Trophoblast cell (in vitro differentiated cells and primary cell): ENCODE results near the gene GCHFR.

Source experiments
- DNase-seq, 2 donors: peaks; one replicate each; pipeline ENCODE4 v3.0.0-alpha.2; 2016
- H2AFZ ChIP-seq: 2 replicates; pipeline ENCODE4 v1.6.1; 2013; ENCODE audit warnings: low read length, moderate library complexity, mild to moderate bottlenecking; ENCODE audit not compliant: insufficient read depth, poor library complexity
- H2AK5ac ChIP-seq: 2 replicates; pipeline ENCODE4 v1.6.1; 2013; ENCODE audit warnings: mild to moderate bottlenecking, low read length
- H2BK120ac ChIP-seq: 2 replicates; pipeline ENCODE4 v1.6.1; 2013; ENCODE audit warnings: low read length, mild to moderate bottlenecking, moderate library complexity; ENCODE audit not compliant: insufficient read depth, poor library complexity
- H2BK12ac ChIP-seq: 2 replicates; pipeline ENCODE4 v1.6.1; 2013; ENCODE audit warnings: mild to moderate bottlenecking, low read length, moderate library complexity
- H2BK5ac ChIP-seq: 2 replicates; pipeline ENCODE4 v1.6.1; 2013; ENCODE audit warnings: low read length, low read depth, moderate library complexity, mild to moderate bottlenecking; ENCODE audit not compliant: poor library complexity
- H3K14ac ChIP-seq: 2 replicates; pipeline ENCODE4 v1.6.1; 2013; ENCODE audit warnings: mild to moderate bottlenecking, low read length
- H3K18ac ChIP-seq: 2 replicates; pipeline ENCODE4 v1.6.1; 2013; ENCODE audit warnings: mild to moderate bottlenecking, low read length
- H3K23ac ChIP-seq: 2 replicates; pipeline ENCODE4 v1.6.1; 2013; ENCODE audit warnings: low read length
- H3K27ac ChIP-seq: 2 replicates; pipeline ENCODE4 v1.5.1; 2013; ENCODE audit warnings: low read depth, mild to moderate bottlenecking, inconsistent platforms, low read length, moderate library complexity
- H3K27me3 ChIP-seq: 2 replicates; pipeline ENCODE4 v1.6.1; 2013; ENCODE audit warnings: inconsistent platforms, mild to moderate bottlenecking, low read length, moderate library complexity; ENCODE audit not compliant: insufficient read depth
- H3K36me3 ChIP-seq, 2 experiments: 1 replicate in 1 of 2; 2 replicates in 1 of 2; pipeline ENCODE4 v1.6.1; 2013; ENCODE audit warnings: low read length in 2 of 2, mild to moderate bottlenecking in 2 of 2, moderate library complexity in 1 of 2; ENCODE audit not compliant: insufficient read depth in 2 of 2, control insufficient read depth in 1 of 2
- H3K4ac ChIP-seq: 2 replicates; pipeline ENCODE4 v1.6.1; 2013; ENCODE audit warnings: low read depth, mild to moderate bottlenecking, low read length, moderate library complexity
- H3K4me1 ChIP-seq, 2 experiments: 1 replicate in 1 of 2; 2 replicates in 1 of 2; pipeline ENCODE4 v1.6.1; 2013; ENCODE audit warnings: low read length in 2 of 2, mild to moderate bottlenecking in 2 of 2, moderate library complexity in 1 of 2; ENCODE audit not compliant: insufficient read depth in 2 of 2, control insufficient read depth in 1 of 2
- H3K4me2 ChIP-seq: 2 replicates; pipeline ENCODE4 v1.6.1; 2013; ENCODE audit warnings: inconsistent platforms, mild to moderate bottlenecking, low read length, moderate library complexity
- H3K4me3 ChIP-seq: 2 replicates; pipeline ENCODE4 v1.5.1; 2013; ENCODE audit warnings: mild to moderate bottlenecking, low read depth, low read length, inconsistent platforms
- H3K79me1 ChIP-seq: one replicate; pipeline ENCODE4 v1.6.1; 2013; ENCODE audit warnings: low read length
- H3K79me2 ChIP-seq: 2 replicates; pipeline ENCODE4 v1.6.1; 2013; ENCODE audit warnings: low read length, mild to moderate bottlenecking; ENCODE audit not compliant: control insufficient read depth, insufficient read depth, poor library complexity
- H3K9ac ChIP-seq: 2 replicates; pipeline ENCODE4 v1.6.1; 2013; ENCODE audit warnings: mild to moderate bottlenecking, low read length
- H3K9me3 ChIP-seq: 2 replicates; pipeline ENCODE4 v1.6.1; 2013; ENCODE audit warnings: low read depth, mild to moderate bottlenecking, control low read depth, inconsistent platforms, low read length; ENCODE audit not compliant: insufficient read depth
- H4K12ac ChIP-seq: 2 replicates; pipeline ENCODE4 v1.6.1; 2013; ENCODE audit warnings: low read depth, mild to moderate bottlenecking, low read length, moderate library complexity
- H4K8ac ChIP-seq: 2 replicates; pipeline ENCODE4 v1.6.1; 2013; ENCODE audit warnings: low read depth, mild to moderate bottlenecking, low read length, moderate library complexity
- H4K91ac ChIP-seq: one replicate; pipeline ENCODE4 v1.6.1; 2013; ENCODE audit warnings: low read depth, mild to moderate bottlenecking, low read length, moderate library complexity
- WGBS: extraction: QIAGEN DNeasy Blood & Tissue Kit; methylation state at CpG from one replicate; pipeline ENCODE4 v1.1.7; 2013; ENCODE audit warnings: missing lambda C conversion rate; ENCODE audit not compliant: insufficient read length, insufficient coverage; ENCODE audit errors: extremely low coverage; 5-methylcytosine and 5-hydroxymethylcytosine counted together

GCHFR gene

DNA sequence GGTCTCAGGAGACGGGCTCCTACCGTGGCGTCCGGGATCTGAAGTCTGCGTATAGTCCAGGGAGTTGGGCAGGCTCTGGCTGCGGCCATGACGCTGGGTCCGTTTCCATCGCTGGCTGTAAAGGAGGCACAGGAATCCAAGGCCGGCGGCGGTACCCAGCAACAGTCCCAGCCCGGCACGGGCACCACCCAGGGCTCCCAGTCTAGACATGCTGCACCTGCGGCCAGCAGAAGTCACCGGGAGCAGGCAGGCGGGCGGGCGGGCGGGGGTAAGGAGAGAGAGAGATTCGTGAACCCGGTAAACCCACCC, 9.3 kb upstream of the GCHFR start:
- Histone ChIP-seq H4K8ac (peak overlapping the region; percentile 97), H4K12ac (peak overlapping the region; percentile 81), H3K79me1 (peaks cover 9% of the 10 kb centered on the region), H4K91ac (peak overlapping the region; percentile 81), H2AK5ac (peak overlapping the region; percentile 60), H3K23ac (no peak overlapping the region), H3K4me2 (peak overlapping the region; percentile 64), H3K79me2 (peaks cover 5% of the 10 kb centered on the region), H3K36me3 (peaks cover 16 to 17% of the 10 kb centered on the region in 2 experiments), H3K4me3 (peak overlapping the region; percentile 96), H3K4me1 (peaks cover 4 to 12% of the 10 kb centered on the region in 2 experiments), H3K9ac (peak overlapping the region; percentile 90), H2BK5ac (no peak overlapping the region), H3K18ac (peak overlapping the region; percentile 94), H3K9me3 (no peaks in the 10 kb centered on the region), H3K27ac (no peak overlapping the region), H3K4ac (peak overlapping the region; percentile 59), H2AFZ (peak overlapping the region; percentile 100), H2BK120ac (peak overlapping the region; percentile 34), H3K14ac (no peak overlapping the region), H3K27me3 (no peaks in the 10 kb centered on the region), H2BK12ac (no peak overlapping the region)
- peak; percentile 62 to 68 for DNase-seq
- WGBS: no CpG with 5 or more reads among the region's 22 CpGs

DNA sequence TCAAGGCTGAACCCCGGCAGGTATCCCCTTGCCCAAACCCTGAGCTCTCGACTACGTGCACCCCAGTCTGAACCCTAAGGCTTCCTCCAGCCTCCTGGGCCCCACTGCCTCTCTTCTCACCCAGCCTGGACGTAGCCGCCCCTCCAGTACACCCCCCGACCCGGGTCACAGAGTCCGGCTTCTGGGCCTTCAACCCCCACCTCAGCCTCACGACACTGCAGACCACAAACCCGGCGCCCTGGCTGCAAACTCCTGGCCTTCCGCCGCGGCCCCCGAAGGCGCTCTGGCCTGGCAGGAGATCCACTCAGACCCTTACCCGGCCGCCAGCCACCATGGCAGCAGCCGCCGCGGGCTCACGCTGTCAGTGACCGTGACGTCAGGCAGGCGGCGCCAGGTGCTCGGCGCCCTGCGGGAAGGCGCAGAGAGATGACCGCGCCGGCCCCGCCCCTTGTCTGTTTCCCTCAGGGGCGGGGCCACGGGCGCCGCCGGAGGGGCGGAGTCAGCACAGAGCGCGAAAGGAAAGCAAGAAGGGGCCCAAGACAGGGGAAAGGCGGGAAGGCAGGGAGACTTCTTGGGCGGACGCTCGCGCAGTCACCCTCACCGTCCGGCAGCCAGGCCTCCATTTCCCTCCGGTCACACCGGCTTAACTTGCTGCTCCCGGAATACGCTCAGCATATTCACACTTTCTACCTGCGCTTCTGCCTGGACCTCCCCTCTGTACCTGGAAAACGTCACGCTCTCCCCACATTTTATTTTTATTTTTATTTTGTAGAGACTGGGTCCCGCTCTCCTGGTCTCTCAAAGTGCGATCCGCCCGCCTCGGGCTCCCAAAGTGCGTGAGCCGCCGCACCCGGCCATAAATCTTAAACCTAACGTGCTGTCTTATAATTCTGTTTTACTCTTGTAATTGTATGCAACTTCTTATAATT, 8.7 kb upstream of the GCHFR start, which contains the start of gene RMDN3:
Gene RMDN3, minus strand, starts transcription at position 372 of the 929 bp plus-strand sequence. CDS start 471 bp downstream, outside the sequence.
- H3K27me3 ChIP-seq: no peaks in the 10 kb centered on the region
- peak within 1 kb of the TSS; percentile 80 for H3K14ac ChIP-seq
- H3K9me3 ChIP-seq: no peaks in the 10 kb centered on the region
- peak; percentile 93 to 99 for DNase-seq
- peaks cover 5% of the 10 kb centered on the region for H3K79me2 ChIP-seq
- H3K18ac ChIP-seq: peak within 1 kb of the TSS; percentile 94
- H2BK120ac ChIP-seq: peak within 1 kb of the TSS; percentile 78
- peaks cover 14 to 17% of the 10 kb centered on the region in 2 experiments for H3K36me3 ChIP-seq
- H3K4me3 ChIP-seq: peak within 1 kb of the TSS; percentile 96
- peaks cover 4 to 12% of the 10 kb centered on the region in 2 experiments for H3K4me1 ChIP-seq
- peak within 1 kb of the TSS; percentile 81 for H4K91ac ChIP-seq
- H4K12ac ChIP-seq: peak within 1 kb of the TSS; percentile 93
- peak within 1 kb of the TSS; percentile 86 for H3K27ac ChIP-seq
- WGBS: no CpG with 5 or more reads among the region's 66 CpGs
- peak within 1 kb of the TSS; percentile 61 for H3K4ac ChIP-seq
- H3K23ac ChIP-seq: no peak within 1 kb of the TSS
- peaks cover 9% of the 10 kb centered on the region for H3K79me1 ChIP-seq
- peak within 1 kb of the TSS; percentile 60 for H2AK5ac ChIP-seq
- H2BK12ac ChIP-seq: no peak within 1 kb of the TSS
- peak within 1 kb of the TSS; percentile 97 for H4K8ac ChIP-seq
- H3K4me2 ChIP-seq: peak within 1 kb of the TSS; percentile 75
- H3K9ac ChIP-seq: peak within 1 kb of the TSS; percentile 90
- H2BK5ac ChIP-seq: peak within 1 kb of the TSS; percentile 95
- H2AFZ ChIP-seq: peak within 1 kb of the TSS; percentile 100

DNA sequence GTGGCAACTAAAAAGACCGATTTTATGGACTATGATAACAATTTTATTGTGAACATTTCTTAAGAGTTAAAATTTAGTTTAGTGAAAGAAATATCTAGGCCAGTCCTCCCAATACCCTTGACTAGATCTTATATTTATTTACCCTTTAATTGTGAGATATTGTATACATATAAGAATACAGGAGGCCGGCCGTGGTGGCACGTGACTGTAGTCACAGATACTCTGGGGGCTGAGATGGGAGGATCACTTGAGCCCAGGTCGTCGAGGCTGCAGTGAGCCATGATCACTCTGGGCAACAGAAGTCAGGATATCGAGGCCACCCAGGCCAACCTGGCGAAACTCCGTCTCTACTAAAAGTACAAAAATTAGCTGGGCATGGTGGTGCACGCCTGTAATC, 8.1 kb upstream of the GCHFR start:
- Histone ChIP-seq H2BK12ac (no peak overlapping the region), H3K79me2 (peaks cover 5% of the 10 kb centered on the region), H3K4ac (no peak overlapping the region), H2AK5ac (no peak overlapping the region), H3K9ac (no peak overlapping the region), H3K14ac (no peak overlapping the region), H3K27me3 (no peaks in the 10 kb centered on the region), H3K4me2 (peak overlapping the region; percentile 75), H3K4me3 (no peak overlapping the region), H3K4me1 (peaks cover 4 to 12% of the 10 kb centered on the region in 2 experiments), H4K8ac (peak overlapping the region; percentile 5), H3K79me1 (peaks cover 9% of the 10 kb centered on the region), H4K91ac (peak overlapping the region; percentile 77), H3K27ac (peak overlapping the region; percentile 86), H2BK120ac (no peak overlapping the region), H2BK5ac (no peak overlapping the region), H3K23ac (no peak overlapping the region), H4K12ac (no peak overlapping the region), H2AFZ (no peak overlapping the region), H3K18ac (no peak overlapping the region), H3K36me3 (peaks cover 10 to 12% of the 10 kb centered on the region in 2 experiments), H3K9me3 (no peaks in the 10 kb centered on the region)
- WGBS: no CpG with 5 or more reads among the region's 10 CpGs
- DNase-seq: no peak

DNA sequence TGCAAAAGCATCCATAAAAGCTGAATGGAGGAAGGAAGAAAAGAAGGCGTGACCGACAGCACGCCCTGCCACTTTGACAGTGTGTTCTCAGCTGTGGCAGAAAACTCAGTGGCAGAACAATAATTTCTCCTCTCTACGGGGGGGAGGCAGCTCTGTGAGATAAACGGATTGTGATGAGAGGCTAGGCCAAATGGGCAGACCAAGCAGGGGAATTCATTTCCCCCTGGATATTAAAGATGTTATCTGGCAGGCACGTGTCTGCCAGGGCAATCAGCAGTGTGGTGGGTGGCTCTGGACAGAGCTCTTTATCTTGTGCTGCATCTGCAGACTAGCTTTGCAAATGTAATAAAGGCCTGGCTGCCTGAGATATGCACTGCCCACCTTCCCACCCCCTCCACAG, 6.9 kb upstream of the GCHFR start:
- Histone ChIP-seq H3K27me3 (no peaks in the 10 kb centered on the region), H3K9ac (no peak overlapping the region), H3K36me3 (peaks cover 1 to 3% of the 10 kb centered on the region in 2 experiments), H3K23ac (no peak overlapping the region), H3K79me1 (peaks cover 9% of the 10 kb centered on the region), H3K4ac (no peak overlapping the region), H3K4me1 (peaks cover 4 to 12% of the 10 kb centered on the region in 2 experiments), H4K8ac (no peak overlapping the region), H3K18ac (no peak overlapping the region), H4K91ac (no peak overlapping the region), H3K4me3 (no peak overlapping the region), H2AK5ac (no peak overlapping the region), H3K27ac (no peak overlapping the region), H3K9me3 (no peaks in the 10 kb centered on the region), H3K4me2 (no peak overlapping the region), H2BK5ac (no peak overlapping the region), H3K79me2 (peaks cover 5% of the 10 kb centered on the region), H2AFZ (no peak overlapping the region), H2BK120ac (no peak overlapping the region), H4K12ac (no peak overlapping the region), H3K14ac (no peak overlapping the region), H2BK12ac (no peak overlapping the region)
- DNase-seq: no peak
- no CpG with 5 or more reads among the region's 6 CpGs for WGBS
